HuH-7.5 (cell line): ENCODE data around the gene SLC2A13.
"Not testable (repeated sequence)": the region's sequence is repeated elsewhere in the genome, so short reads cannot be mapped to it uniquely, and the experiment has no call there.

Experiments
- DNase-seq: peaks from one replicate; pipeline ENCODE4 v3.0.0; 2011; ENCODE audit warnings: low spot score

Gene SLC2A13

DNA sequence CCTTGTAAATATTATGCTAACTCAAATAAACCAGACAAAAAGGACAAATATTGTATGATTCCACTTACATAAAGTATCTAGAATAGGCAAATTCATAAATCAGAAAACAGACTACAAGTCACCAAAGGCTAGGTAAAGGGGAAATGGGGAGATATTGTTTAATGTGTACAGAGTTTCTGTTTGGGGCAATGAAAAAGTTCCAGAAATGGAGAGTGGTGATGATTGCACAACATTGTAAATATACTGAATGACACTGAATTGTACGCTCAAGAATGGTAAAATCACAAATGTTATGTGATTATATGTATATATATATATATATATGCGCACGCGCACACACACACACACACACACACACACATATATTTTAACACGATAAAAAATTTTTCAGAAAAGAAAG, 182.5 kb downstream of the SLC2A13 start:
- no peak for DNase-seq

DNA sequence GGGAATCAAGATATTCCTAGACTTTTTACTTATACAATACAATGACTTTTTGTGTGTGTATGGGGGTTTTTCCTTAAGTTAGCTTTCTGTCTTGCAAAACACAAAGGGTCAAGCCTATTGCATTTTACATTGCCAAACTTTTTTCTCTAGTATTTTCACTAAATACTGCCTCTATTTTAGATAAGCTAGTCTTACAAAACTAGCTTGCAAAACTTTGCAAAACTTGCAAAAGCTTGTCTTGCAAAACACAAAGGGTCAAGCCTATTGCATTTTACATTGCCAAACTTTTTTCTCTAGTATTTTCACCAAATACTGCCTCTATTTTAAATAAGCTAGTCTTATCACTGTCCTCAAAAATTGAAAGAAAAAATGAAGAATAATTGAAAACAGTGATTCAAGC, 183.3 kb downstream of the SLC2A13 start:
- DNase-seq = not testable (repeated sequence)

DNA sequence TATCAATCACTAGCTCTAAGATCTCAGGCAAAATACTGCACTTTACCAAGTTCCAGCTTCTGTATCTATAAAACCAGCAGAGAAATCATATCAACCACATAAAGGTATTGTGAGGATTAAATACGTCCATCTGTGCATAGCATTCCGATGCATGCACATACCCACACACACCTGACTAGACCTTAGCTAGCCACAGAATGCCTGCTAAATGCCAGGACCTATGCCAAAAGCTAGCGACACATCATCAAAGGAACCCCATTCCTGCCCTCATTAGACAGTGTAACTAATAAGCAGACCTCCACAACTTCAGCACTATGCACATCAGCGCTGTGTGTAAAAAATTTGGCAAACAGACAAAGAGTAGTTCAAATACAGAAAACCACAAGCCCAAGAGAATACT, 185.2 kb downstream of the SLC2A13 start:
- DNase-seq = no peak

DNA sequence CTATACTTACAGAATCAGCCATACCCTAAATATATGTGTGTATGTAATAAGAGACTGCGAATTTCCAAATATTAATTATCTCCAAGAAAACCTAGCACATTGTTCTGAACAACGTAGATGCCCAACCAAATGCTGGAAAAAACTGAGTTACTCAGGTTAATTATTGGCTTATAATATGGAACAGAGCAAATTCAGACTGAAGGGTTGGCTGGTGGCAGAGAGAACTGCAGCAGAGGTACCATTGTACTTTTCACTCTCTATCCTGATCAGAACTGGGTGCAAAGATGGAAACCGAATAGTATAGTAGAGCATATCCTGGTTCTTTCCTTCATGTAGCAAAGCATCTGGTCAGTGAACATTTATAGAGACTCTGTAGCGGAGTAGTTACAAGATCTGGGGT, 185.7 kb downstream of the SLC2A13 start:
- no peak for DNase-seq

DNA sequence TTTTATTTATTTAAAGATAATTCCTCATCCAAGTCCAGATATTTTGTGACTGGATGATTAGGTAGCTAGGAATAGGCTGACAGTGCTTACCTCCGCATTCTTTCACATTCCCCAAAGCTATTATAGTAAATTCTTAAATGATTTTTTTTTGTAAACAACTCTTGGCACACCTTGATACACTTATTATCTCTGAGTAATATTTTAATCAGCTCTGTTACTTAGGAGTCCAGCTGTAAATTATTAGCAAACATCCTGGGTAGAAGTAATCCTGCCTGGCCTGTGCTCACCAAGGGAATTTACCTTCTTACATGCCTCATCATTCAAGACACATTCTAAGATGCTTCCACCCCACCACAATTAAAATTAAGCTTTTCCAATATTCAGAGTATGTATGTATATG, 186.1 kb downstream of the SLC2A13 start:
- no peak for DNase-seq

DNA sequence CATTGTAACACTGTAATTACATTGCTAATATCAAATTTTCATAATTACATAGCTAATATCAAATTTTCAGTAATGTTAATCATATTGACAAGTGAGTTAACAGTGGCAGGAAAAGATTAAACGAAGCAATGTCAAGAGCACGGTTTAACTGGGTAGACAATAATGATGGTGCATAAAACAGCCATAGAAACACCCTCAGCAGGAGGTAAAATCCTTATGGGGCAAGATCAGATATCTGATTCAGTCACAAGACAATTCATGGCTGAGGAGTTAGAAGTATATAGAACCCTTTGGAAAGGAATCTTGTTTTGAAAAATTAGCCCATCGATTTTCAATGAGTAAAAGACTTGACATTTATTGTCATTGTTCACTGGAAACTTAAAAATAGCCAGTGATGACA, 190.6 kb downstream of the SLC2A13 start:
- no peak for DNase-seq

DNA sequence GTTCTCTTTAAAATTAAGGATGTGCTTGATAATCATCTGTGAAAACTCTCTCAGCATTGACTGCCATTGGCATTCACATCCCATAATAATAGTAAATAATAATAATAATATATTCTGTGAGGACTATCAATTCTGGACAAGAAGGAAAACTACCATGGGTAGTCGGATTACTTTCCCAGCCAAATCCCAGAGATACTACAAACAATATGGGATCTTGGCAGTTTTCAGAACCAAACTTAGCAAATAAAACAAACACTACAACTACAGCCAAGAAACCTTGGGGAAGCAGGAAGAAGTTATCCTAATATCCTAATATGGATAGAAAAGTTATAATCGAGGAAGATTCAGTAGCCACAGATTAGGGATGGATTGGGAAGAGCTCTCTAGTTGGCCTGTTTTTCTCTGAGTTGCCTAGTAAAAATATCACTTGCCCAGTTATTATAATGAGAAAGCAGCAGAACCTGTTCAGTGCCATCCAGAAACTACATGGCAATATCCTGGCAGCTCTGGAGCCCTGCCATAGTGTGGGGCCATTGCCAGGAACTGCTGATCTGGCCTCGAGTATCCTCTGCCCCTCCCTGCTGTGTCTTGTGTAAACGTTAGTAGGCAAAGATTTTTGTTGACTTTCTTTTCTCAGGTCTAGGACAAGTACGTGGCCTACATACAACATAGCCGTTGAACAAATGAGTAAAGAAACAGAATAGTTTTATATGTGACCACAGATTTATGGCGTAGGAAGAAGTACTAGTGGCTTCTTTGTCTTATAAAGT, 193.5 kb downstream of the SLC2A13 start:
- DNase-seq = no peak

DNA sequence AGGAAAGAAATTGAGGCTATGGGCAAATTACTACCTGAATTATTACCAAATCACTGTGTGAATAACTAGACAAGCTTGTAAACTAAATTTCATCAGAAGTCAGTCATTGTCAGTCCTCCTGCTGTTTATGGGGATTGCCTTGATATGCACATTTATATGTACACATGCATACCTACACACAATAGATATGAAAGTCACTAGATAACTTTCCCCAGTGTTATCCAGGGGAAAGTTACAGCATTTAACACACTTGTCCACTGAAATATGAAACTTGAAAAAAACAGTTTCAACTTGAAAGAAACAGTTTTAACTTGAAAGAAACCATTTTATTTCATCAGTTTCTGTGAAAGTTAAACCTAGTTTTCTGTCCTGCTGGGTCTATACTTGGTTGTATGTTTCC, 199.6 kb downstream of the SLC2A13 start:
- DNase-seq = no peak

DNA sequence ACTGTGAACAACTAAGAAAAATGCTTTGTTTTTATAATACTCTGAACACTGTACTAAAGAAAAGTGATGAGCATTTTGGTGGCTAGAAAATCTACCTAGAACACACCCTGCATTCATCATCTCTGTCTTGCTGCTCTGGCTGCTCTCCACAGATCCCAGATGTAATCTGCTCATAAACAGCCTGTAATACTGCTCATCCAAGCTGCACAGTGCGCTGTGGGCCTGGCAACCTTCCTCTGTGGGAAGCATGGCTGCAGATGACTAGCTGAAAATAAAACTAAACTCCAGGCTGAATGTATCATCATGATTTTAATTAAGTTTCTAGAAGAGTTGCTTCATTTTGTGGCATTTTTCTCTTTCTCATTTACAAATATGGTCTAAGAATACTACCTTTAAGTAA, 200.7 kb downstream of the SLC2A13 start:
- DNase-seq = no peak

DNA sequence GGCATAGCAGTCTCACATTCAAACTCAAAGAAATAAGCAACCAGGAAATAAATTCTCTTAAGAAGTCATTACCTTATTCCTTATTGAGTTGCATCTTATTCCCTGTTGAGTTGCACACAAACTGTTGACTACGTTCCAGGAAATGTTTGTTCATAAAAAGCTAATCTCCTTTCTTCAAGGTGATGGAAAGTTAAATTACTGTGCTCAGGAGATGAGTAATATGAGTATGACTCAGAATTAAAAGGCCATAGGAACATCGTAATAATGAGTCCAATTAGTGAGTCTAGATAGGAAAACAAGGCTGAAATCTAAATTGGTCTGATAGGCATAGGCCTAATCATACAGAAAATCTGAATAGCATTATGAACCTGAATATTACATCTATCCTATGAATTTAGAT, 203.1 kb downstream of the SLC2A13 start:
- no peak for DNase-seq

DNA sequence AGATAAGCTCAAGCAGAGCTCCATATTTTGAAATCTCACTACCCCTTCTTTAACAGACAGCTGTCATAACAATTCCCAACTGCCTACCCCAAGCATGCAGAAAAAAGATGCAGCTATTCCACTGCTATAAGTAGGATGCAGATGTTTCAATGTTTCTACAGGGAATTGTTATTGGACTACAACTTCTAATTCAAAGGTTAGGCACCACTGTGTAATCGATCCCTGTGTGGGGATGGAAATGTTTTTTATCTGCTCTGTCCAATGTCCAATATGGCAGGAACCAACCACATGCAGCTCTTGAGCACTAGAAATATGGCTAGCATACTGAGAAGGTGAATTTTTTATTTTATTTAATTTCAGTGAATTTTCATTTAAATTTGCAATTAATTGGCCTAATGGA, 208.6 kb downstream of the SLC2A13 start:
- DNase-seq = no peak

DNA sequence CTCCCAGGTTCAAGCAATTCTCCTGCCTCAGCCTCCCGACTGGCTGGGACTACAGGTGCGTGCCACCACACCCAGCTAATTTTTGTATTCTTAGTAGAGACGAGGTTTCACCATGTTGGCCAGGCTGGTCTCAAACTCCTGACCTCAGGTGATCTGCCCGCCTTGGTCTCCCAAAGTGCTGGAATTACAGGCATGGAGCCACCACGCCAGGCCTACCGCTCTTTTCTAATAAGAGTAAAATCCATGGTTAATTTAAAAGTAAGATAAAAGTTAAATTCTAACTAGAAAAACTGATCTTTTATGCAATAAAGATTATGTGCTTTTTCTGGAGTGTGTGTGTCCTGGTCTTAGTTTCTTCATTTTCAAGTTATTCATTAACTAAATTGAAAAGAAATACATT, 212.5 kb downstream of the SLC2A13 start:
- DNase-seq = not testable (repeated sequence)

DNA sequence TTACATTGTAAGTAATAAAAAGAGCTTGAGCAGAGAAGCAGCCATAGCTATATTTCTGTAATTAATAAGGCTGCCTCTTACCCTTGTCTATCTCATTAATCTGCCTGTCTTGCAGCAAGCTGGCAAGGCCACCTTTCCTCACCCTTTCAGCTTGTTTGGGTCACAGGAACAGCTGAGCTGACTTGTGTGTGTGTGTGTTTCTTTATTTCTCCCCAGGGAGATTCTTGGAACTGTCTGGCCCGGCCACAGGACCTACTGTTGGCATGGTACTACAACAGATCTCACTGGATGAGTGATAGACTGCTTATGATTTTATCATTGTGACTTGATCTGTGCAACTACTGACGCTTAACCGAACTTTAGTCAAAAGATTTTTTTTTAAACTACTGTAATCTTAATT, 213.7 kb downstream of the SLC2A13 start:
- no peak for DNase-seq

DNA sequence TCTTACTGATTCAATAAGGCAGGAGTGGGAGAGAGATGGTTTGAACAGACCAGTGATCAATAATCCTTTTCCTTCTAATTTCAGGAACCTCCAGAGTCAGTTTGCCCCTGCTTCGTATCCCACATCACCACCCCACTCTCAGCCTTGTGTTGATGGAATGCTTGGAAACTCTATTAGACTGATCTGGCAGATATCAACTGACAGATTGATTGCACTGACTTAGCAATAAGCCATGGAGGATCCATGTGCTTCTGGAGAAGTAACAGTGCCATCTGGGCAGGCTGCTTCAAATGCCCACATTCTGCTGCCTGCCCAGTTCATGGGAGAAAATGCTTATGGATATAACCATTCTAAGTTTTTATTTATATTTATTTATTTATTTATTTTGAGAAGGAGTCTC, 218.0 kb downstream of the SLC2A13 start:
- DNase-seq = no peak

DNA sequence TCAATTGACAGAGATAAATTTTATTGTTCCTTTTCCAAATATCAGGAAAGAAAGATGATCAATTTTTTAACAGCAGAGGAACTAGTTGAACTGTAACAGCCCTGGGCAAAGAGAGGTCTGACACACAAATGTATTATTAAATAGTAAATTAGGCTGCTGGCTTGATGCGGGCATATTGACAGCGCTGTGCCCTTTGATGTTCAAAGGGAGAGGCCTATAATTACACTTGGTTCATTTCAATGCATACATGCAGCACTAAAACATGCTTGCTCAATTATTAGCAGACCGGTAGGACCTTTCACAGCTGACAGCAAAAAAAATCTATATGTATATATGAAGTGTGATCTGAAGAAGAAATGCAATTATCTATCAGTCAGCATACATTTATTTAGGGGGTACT, 219.8 kb downstream of the SLC2A13 start:
- DNase-seq = no peak

DNA sequence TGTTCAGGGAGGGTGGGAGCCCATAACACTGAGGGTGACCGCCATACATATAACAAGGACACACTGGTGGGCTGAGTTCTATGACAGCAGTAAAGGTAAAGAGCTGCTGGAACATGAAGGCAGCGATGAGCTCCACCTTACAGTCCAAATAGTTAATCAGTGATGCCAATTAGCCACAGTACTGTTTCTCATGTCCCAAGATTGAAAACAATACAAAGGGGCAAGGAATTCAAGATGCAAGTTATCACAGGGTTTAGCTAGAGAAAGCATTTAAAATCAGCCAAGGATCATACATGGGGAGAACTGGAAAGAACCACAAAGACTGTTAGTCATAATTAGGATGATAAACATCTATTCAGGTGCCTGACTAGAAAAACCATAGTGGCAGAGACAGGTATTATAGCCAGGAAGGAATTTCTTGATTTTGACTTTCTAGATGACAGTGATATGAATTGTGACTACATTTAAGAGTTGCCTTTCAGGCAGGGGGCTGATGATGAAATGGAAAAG, 221.2 kb downstream of the SLC2A13 start:
- no peak for DNase-seq

DNA sequence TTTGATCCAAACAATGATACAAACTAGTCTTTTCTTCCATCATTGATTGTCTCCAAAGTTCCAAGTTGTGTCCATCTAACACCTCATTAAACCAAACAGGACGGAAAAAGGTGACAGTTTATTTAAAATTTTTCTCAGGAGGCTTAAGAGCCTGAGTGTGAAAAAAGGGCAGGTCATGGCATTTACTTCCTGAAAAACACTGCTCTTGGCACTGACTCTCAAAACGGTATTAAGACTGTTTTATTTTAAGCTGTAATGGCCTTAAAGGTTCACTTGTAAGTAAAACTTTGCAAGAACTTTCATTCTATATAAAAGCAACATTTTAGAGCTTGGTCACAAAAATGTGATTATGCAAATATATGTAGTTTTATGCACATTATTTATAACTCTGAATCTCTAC, 222.5 kb downstream of the SLC2A13 start:
- no peak for DNase-seq

DNA sequence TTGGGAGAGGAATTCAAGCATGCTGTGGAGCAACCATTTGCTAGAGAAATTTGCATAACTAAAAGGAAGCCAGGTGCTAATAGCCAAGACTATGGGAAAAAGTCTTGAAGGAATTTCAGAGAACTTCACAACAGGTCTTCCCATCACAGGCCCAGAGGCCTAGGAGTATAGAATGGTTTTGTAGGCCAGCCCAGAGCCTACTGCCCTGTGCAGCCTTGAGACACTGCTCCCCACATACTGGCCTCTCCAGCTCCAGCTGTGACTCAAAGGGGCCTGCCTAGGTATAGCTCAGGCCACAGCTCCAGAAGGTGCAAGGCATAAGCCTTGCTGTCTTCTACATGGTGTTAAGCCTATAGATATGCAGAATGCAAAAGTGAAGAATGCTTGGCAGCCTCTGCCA, 227.1 kb downstream of the SLC2A13 start:
- DNase-seq = no peak

DNA sequence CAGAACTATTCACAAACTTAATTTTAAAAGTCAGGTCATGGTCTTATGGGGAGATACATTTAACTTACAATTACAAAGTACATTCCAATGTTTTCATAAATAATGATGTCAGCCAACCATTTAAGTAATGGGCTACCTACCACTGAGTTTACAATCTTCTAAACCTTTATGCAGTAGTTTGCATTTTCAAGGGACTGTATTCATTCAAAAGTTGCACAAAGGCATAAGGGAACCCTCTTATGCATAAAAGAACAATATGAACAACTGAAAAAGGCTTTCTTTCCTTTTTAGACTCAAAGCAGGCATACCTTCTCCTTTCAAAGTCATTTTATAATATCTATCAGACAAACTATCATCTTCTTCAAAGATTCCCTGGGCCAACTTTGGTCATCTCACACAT, 230.2 kb downstream of the SLC2A13 start:
- no peak for DNase-seq

DNA sequence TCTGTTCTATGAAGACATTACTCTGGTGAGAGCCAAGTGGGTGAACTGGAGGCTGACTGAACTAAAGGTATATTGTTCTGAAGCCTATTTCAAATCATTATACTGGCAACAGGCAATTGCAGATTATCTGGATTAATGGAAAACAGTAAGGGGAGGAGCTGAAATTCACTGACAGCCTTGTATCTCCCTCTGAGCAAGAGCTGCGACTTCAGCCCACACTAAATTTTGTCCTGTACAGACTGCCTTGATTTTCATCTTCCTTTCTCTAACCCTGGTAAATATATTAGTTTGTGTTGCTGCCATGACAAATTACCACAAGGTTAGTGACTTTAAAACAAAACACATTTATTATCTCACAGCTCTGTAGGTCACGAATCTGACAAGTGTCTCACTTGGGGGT, 231.1 kb downstream of the SLC2A13 start:
- no peak for DNase-seq

DNA sequence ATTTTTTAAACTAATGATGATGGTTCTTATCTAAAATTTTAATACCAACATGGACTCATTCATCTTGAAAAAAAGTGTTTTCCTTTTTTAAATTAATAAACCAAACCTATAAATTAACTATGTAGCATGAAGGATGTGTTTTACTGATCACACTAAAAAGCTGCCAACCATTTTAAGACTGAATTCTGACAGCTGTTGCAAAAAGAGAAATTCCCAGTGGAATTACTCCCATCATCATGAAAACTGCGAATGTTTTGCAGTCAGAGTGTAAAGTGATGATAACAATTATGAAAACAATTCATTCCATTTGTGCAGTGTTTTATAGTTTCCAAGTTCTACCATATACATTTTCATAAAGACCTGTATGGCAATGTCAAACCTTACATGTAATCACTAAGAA, 232.8 kb downstream of the SLC2A13 start:
- DNase-seq = no peak

DNA sequence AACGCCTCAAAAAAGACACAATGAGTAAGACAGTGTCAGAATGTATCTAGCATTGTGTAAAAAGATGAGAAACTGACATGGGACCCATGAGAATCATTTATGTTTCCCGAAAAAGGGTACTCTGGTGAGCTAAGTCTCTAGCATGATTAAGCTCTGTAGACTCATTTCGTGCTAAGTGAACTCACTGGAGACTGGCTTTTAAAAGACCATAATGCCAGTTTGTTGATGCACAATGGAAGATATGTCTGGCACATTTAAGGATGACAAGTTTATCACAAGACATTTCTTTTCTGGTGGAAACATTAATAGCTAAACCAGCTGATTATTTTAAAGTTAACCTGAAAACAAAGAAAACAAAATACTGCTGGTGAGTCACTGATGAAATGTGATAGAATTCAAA, 233.5 kb downstream of the SLC2A13 start:
- no peak for DNase-seq

DNA sequence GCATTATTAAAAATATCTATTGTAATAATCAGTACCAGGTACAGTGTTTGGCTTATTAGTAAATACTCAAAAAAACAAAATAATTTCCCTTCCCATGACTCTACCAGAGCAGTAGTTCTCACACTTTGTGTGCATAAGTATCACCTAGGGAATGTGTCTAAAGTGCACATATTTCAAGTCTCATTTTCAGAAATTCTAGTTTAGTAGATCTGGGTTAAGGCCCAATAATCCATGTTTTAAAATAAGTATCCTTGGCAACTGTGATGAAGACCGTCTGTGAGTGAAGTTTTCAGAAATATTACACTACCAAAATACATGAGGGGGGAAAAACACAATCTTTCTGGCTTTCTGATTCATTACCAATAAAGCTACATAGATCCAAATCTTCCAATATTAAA, 237.6 kb downstream of the SLC2A13 start:
- DNase-seq = no peak

DNA sequence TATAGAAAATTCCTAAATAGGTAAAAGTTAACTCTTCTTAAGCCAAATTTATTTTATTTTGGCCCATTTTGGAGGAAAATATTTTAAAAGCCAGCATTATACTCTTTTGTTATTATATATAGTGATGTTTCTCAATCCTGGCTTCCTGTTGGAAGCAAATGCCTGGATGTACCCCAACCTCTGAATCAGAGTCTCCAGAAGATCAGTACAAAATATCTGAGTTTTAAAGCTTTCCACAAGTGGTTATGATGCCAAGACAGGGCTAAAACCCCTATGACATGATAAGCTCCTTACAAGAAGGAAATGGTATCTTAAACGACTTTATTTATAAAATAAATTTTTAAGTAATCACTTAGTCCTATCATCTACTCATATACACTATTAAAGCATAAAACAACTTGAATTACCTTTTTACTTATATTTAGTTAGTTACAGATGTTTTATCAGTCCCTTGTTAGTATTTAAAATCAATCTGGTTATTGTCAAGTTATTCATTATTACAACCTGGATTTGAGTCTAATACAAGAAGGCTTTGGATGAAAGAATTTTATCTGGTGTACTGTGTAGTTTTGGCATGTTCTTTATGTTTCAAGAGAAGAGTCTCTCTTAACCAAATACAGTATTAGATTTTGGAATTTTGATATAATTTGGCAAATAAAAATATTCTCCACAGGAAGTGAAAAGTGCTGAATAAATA, 238.1 kb downstream of the SLC2A13 start:
- no peak for DNase-seq
